K562 (cell line): Measurements from ENCODE around the gene SLC25A36. TPM values are rescaled to one million over a fixed set of nuclear protein-coding genes. Genes with fewer than 3 reads are reported as not detected.
"Not testable (repeated sequence)": the region's sequence is repeated elsewhere in the genome, so short reads cannot be mapped to it uniquely, and the experiment has no call there.

Source experiments
- ATAC-seq: fragments of 200-7000 bp; cut with Tn5 transposase; 3 replicates; pipeline ENCODE4 v1.9.1; 2020; ENCODE audit warnings: moderate library complexity
- BruUV-seq: library from RNA; stranded (reverse); fragments of 400-500 nt; replicated peaks from 2 replicates; lab custom pipeline; 2021; lab: Mats Ljungman, UMichigan
- CTCF ChIA-PET: fragments of 300-600 bp; formaldehyde crosslinking; extraction: SDS; loops from one replicate; lab custom pipeline; 2021; ENCODE audit warnings: low intra/inter-chr PET ratio; lab: Yijun Ruan, JAX
- POLR2A ChIA-PET: fragments of 300-600, 350-650 bp; sonication (Branson Sonifier 250); formaldehyde crosslinking; extraction: SDS; loops from one replicate; lab custom pipeline; 2021; ENCODE audit warnings: antibody characterized with exemption, inconsistent platforms; lab: Yijun Ruan, JAX
- DNase-seq, 4 experiments: peaks; one replicate each; pipeline versions ENCODE4 v3.0.0 to v3.0.0-alpha.2; 2011 to 2018; ENCODE audit warnings: low spot score in 3 of 4, mixed read lengths in 3 of 4; ENCODE audit errors: extremely low read depth in 1 of 4
- FAIRE-seq: peaks from 2 replicates; lab custom pipeline; 2011; peaks lifted over from hg19 to GRCh38; lab: Jason Lieb, UNC
- H2AFZ ChIP-seq: 2 replicates; pipeline ENCODE4 v1.6.0; 2011; ENCODE audit warnings: low read depth, low read length, control low read depth, inconsistent platforms
- H3K27ac ChIP-seq: fragments of 200-600 bp; 3 replicates; pipeline ENCODE4 v1.8.0; 2011; ENCODE audit warnings: low read depth, mild to moderate bottlenecking, control low read depth, inconsistent platforms, low read length, moderate library complexity, mixed read lengths; ENCODE audit errors: extremely low read depth
- H3K27me3 ChIP-seq, 2 experiments: fragments of 300-600 bp in 1 of 2; 2 replicates in 1 of 2; 3 replicates in 1 of 2; pipeline versions ENCODE4 v1.6.0 to v1.8.0; 2011; ENCODE audit warnings: inconsistent platforms in 2 of 2, low read length in 2 of 2, mild to moderate bottlenecking in 1 of 2, mixed read lengths in 1 of 2, moderate library complexity in 1 of 2; ENCODE audit not compliant: control insufficient read depth in 2 of 2, insufficient read depth in 2 of 2
- H3K36me3 ChIP-seq: fragments of 300-600 bp; 3 replicates; pipeline ENCODE4 v1.8.0; 2011; ENCODE audit warnings: mild to moderate bottlenecking, low read length, inconsistent platforms; ENCODE audit not compliant: control insufficient read depth, insufficient read depth
- H3K4me1 ChIP-seq, 2 experiments: fragments of 200-600 bp in 1 of 2; replicated peaks in 1 of 2; 2 replicates in 1 of 2; 3 replicates in 1 of 2; pipeline versions ENCODE4 v1.5.1 to v1.8.0; 2011; ENCODE audit warnings: inconsistent platforms in 2 of 2, low read length in 2 of 2, mild to moderate bottlenecking in 1 of 2, mixed read lengths in 1 of 2, moderate library complexity in 1 of 2; ENCODE audit not compliant: control insufficient read depth in 2 of 2, insufficient read depth in 2 of 2
- H3K4me2 ChIP-seq: 2 replicates; pipeline ENCODE4 v1.6.1; 2011; ENCODE audit warnings: low read length, control low read depth, inconsistent platforms, mixed read lengths; ENCODE audit not compliant: insufficient read depth
- H3K4me3 ChIP-seq: fragments of 200-600 bp; sonication (generic), shearing (Covaris generic); 2 replicates; pipeline ENCODE4 v1.5.1; 2016; ENCODE audit warnings: control low read depth, inconsistent platforms
- H3K79me2 ChIP-seq: fragments of 200-600 bp; 3 replicates; pipeline ENCODE4 v1.8.0; 2011; ENCODE audit warnings: low read length, inconsistent platforms; ENCODE audit not compliant: control insufficient read depth, insufficient read depth
- H3K9ac ChIP-seq, 2 experiments: 2 replicates each; pipeline versions ENCODE4 v1.6.0 to v1.6.1; 2011; ENCODE audit warnings: low read depth in 2 of 2, low read length in 2 of 2, control low read depth in 1 of 2, inconsistent platforms in 1 of 2, mild to moderate bottlenecking in 1 of 2, mixed read lengths in 1 of 2; ENCODE audit not compliant: insufficient read depth in 1 of 2
- H3K9me1 ChIP-seq: one replicate; pipeline ENCODE4 v1.6.0; 2011; ENCODE audit warnings: inconsistent platforms, mild to moderate bottlenecking, low read length, moderate library complexity; ENCODE audit not compliant: control insufficient read depth, insufficient read depth
- H3K9me3 ChIP-seq: replicated peaks from 2 replicates; pipeline ENCODE4 v1.5.1; 2011; ENCODE audit warnings: low read depth, low read length, inconsistent platforms; ENCODE audit not compliant: control insufficient read depth, insufficient read depth
- H4K20me1 ChIP-seq: replicated peaks from 2 replicates; pipeline ENCODE4 v1.6.1; 2011; ENCODE audit warnings: low read length, inconsistent platforms, mixed read lengths; ENCODE audit not compliant: control insufficient read depth, insufficient read depth
- FOXO4 ChIP-seq: fragments of 450-650 bp; formaldehyde crosslinking; IDR thresholded peaks from 2 replicates; pipeline ENCODE4 v1.4.0; 2020; ENCODE audit warnings: mild to moderate bottlenecking, moderate library complexity
- NFYB ChIP-seq: IDR thresholded peaks from 2 replicates; pipeline ENCODE4 v1.6.1; 2011; ENCODE audit warnings: mild to moderate bottlenecking, moderate library complexity; ENCODE audit not compliant: insufficient read length; ENCODE audit errors: extremely low read depth
- PATZ1 ChIP-seq: fragments of 250-450 bp; sonication (Bioruptor Pico); IDR thresholded peaks from 2 replicates; pipeline ENCODE4 v1.5.0; 2020; ENCODE audit warnings: mild to moderate bottlenecking, borderline replicate concordance
- POLR2A ChIP-seq: fragments of 450-650 bp; conservative IDR thresholded peaks from 2 replicates; pipeline ENCODE4 v1.6.1; 2016
- PRMT5 ChIP-seq: sonication (generic); formaldehyde crosslinking; IDR thresholded peaks from 2 replicates; pipeline ENCODE4 v1.5.0; 2020; ENCODE audit warnings: missing genetic modification reagents
- ZNF197 ChIP-seq: fragments of 200-800 bp; sonication (Bioruptor generic); IDR thresholded peaks from 2 replicates; pipeline ENCODE4 v1.6.1; 2016; ENCODE audit warnings: low read depth, missing genetic modification characterization, missing compliant biosample characterization
- ZNF212 ChIP-seq: fragments of 450-650 bp; formaldehyde crosslinking; IDR thresholded peaks from 2 replicates; pipeline ENCODE4 v1.4.0; 2020; ENCODE audit warnings: mild to moderate bottlenecking
- WGBS: fragments of 100-300 bp; shearing (Covaris generic); methylation state at CpG from one replicate; pipeline ENCODE4 v1.1.6; 2016; ENCODE audit warnings: low coverage, mixed read lengths; ENCODE audit not compliant: insufficient coverage; ENCODE audit errors: missing lambda C conversion rate; 5-methylcytosine and 5-hydroxymethylcytosine counted together
- in situ Hi-C: fragments of 300-500 bp; cut with MboI; formaldehyde crosslinking; loops from 4 replicates; pipeline ENCODE4 v1.15.0; 2018; ENCODE audit warnings: inconsistent platforms, mixed read lengths
- intact Hi-C: fragments of 100-400 bp; cut with micrococcal nuclease; formaldehyde crosslinking; loops from 2 replicates; pipeline ENCODE4 v1.14.2; 2022
- polyA plus RNA-seq, 8 experiments: library from polyadenylated mRNA; depleted of rRNA in 4 of 8; stranded (reverse) in 5 of 8; unstranded in 3 of 8; fragments of >200 nt; fragmentation: Nextera tagmentation in 2 of 8; fragmentation: Illumina TruSeq in 1 of 8; extraction: Ambion mirVana in 2 of 8; extraction: Trizol in 1 of 8; gene quantifications; 2 replicates each; pipeline versions ENCODE4 v1.2.1 to v1.2.3, GENCODE V29; 2011 to 2014; ENCODE audit warnings: inconsistent platforms in 1 of 8, missing spikeins in 1 of 8
- total RNA-seq, 7 experiments: library from RNA; depleted of rRNA in 6 of 7; stranded (reverse); fragments of >200 nt in 6 of 7; fragmentation: Illumina TruSeq in 2 of 7; extraction: Trizol in 2 of 7; gene quantifications; 2 replicates each; pipeline versions ENCODE4 v1.2.1 to v1.2.3, GENCODE V29; 2011 to 2021; ENCODE audit warnings: low replicate concordance in 1 of 7
- TF ChIP-seq, protein P1 (sequence below): sonication (generic); formaldehyde crosslinking; IDR thresholded peaks from 2 replicates; pipeline ENCODE4 v1.8.0; 2022; ENCODE audit warnings: missing genetic modification reagents, mild to moderate bottlenecking, moderate library complexity, borderline replicate concordance

SLC25A36 gene
- total and polyA plus RNA-seq, 9 of the 15 experiments (the other 6 are each of a cell fraction or from before 2014, with no cell fraction given) = 12.0 to 95.3 (median 43.3) TPM

GRCh38 chr3:141017366-141018322, 76.0 kb downstream of the SLC25A36 start:
- ATAC-seq, intact Hi-C loops, H3K9me1 ChIP-seq, BruUV-seq, H3K4me2 ChIP-seq, H3K79me2 ChIP-seq, H2AFZ ChIP-seq, H3K9me3 ChIP-seq, DNase-seq, H3K4me1 ChIP-seq, H3K9ac ChIP-seq, H4K20me1 ChIP-seq, FAIRE-seq, H3K4me3 ChIP-seq, H3K36me3 ChIP-seq, CTCF ChIA-PET, H3K27ac ChIP-seq: not testable (repeated sequence)
- 2% methylated on average over 19 of the region's 23 CpGs for WGBS
- POLR2A ChIA-PET = interaction anchor here (1.3 kb wide), 1 partner anchor 21 kb away, joined by 3 read pairs; no protein-coding TSS in a partner anchor
- in situ Hi-C loops = loop anchor here (25.0 kb wide), 1 partner anchor 170 kb away; no protein-coding TSS in a partner anchor
- TF ChIP-seq NFYB = peak; percentile 50
- H3K27me3 ChIP-seq = peaks cover 9 to 41% of the 10 kb centered on the region in 2 experiments

DNA sequence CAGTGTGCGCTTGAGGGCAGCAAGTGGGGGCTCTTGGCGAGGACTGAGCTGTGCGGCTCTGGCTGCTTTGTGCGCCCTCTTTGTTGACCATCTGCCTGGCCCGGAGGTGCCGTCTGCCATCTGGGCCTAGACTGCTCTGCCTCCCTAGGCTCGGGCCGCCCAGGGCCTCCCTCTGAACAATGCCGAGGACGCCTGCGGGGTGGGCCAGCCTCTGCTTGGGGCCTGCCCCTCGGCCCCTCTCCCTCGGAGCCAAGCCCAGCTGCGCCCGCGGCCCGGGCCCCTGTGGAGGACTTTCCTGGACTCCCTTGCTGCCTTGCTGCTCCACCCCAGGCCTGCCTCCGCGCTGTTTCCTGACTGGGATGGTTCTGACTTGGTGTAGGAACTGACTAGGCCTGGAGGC, 77.6 kb downstream of the SLC25A36 start:
- Histone ChIP-seq H3K9ac (no peak overlapping the region), H3K4me2 (no peak overlapping the region), H2AFZ (no peak overlapping the region), H3K4me1 (no peaks in the 10 kb centered on the region; a peak in 1 of 5 replicates), H3K9me3 (no peaks in the 10 kb centered on the region), H3K9me1 (no peaks in the 10 kb centered on the region), H3K4me3 (no peak overlapping the region), H3K27ac (no peak overlapping the region), H3K79me2 (no peaks in the 10 kb centered on the region), H4K20me1 (no peaks in the 10 kb centered on the region), H3K27me3 (peaks cover 3 to 30% of the 10 kb centered on the region in 2 experiments; a peak in 3 of 5 replicates), H3K36me3 (no peaks in the 10 kb centered on the region)
- 2% methylated on average over 19 of the region's 19 CpGs for WGBS
- no peak for DNase-seq
- in situ Hi-C loops (loop anchor here (25.0 kb wide), 1 partner anchor 168 kb away; no protein-coding TSS in a partner anchor), intact Hi-C loops (no loop called here)
- CTCF ChIA-PET = no interaction called here
- no peak; the same call in 2 of the 3 replicates for ATAC-seq
- FAIRE-seq = no peak
- no TSS peak for BruUV-seq
- POLR2A ChIA-PET = interaction anchor here (0.6 kb wide), 1 partner anchor 263 kb away, joined by 3 read pairs; no protein-coding TSS in a partner anchor
- TF ChIP-seq PATZ1 (CRISPR knock-in tag) = no peak
- TF ChIP-seq, protein P1, sequence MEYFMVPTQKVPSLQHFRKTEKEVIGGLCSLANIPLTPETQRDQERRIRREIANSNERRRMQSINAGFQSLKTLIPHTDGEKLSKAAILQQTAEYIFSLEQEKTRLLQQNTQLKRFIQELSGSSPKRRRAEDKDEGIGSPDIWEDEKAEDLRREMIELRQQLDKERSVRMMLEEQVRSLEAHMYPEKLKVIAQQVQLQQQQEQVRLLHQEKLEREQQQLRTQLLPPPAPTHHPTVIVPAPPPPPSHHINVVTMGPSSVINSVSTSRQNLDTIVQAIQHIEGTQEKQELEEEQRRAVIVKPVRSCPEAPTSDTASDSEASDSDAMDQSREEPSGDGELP = no peak
- TF ChIP-seq POLR2A = no peak
- TF ChIP-seq FOXO4 (CRISPR knock-in tag) = no peak
- TF ChIP-seq ZNF197 (CRISPR knock-in tag) = no peak
- no peak for TF ChIP-seq ZNF212
- no peak for TF ChIP-seq PRMT5 (CRISPR knock-in tag)
